Esophagus muscularis mucosa (tissue), 4 donors: ENCODE data around the gene COL2A1. TPM values are rescaled to one million over a fixed set of nuclear protein-coding genes. Genes with fewer than 3 reads are reported as not detected.

Source experiments
- DNase-seq: peaks from one replicate; pipeline ENCODE4 v3.0.0-alpha.2; 2017; ENCODE audit errors: extremely low spot score
- H3K27ac ChIP-seq, 4 donors: fragments of 200-600 bp; sonication (generic); replicated peaks in 1 of 4; 1 replicate in 3 of 4; 2 replicates in 1 of 4; pipeline ENCODE4 v1.5.1; 2016 to 2019; ENCODE audit warnings: mild to moderate bottlenecking in 1 of 4
- H3K27me3 ChIP-seq, 4 donors: fragments of 200-600 bp; sonication (generic); one replicate each; pipeline versions ENCODE4 v1.5.1 to v1.6.0; 2016 to 2019
- H3K36me3 ChIP-seq, 4 donors: fragments of 200-600 bp; sonication (generic); one replicate each; pipeline ENCODE4 v1.5.1; 2016 to 2019
- H3K4me1 ChIP-seq, 4 donors: fragments of 200-600 bp; sonication (generic); one replicate each; pipeline ENCODE4 v1.5.1; 2016 to 2019
- H3K4me3 ChIP-seq, 4 donors: fragments of 200-600 bp; sonication (generic); 1 replicate in 2 of 4; 2 replicates in 2 of 4; pipeline ENCODE4 v1.5.1; 2016 to 2019; ENCODE audit warnings: mild to moderate bottlenecking in 4 of 4, moderate library complexity in 1 of 4
- H3K9me3 ChIP-seq, 4 donors: fragments of 200-600 bp; sonication (generic); 1 replicate in 3 of 4; 2 replicates in 1 of 4; pipeline ENCODE4 v1.5.1; 2016 to 2019
- EP300 ChIP-seq: sonication (generic); formaldehyde crosslinking; IDR thresholded peaks from one replicate; pipeline ENCODE4 v1.6.1; 2017; ENCODE audit warnings: antibody characterized with exemption
- POLR2A ChIP-seq: fragments of 450-650 bp; IDR thresholded peaks from one replicate; pipeline ENCODE4 v1.6.1; 2017; ENCODE audit warnings: antibody characterized with exemption, moderate library complexity, mild to moderate bottlenecking, low read depth
- POLR2AphosphoS5 ChIP-seq, 2 donors: sonication (generic); formaldehyde crosslinking; IDR thresholded peaks; one replicate each; pipeline ENCODE4 v1.6.1; 2017; ENCODE audit warnings: antibody characterized with exemption in 2 of 2
- WGBS: methylation state at CpG from one replicate; pipeline ENCODE4 v1.1.5; 2018; 5-methylcytosine and 5-hydroxymethylcytosine counted together
- intact Hi-C: fragments of 100-400 bp; cut with DNase I; formaldehyde crosslinking; loops from one replicate; pipeline ENCODE4 v1.15.1; 2023
- total RNA-seq, 4 donors: library from RNA; depleted of rRNA; stranded (reverse); fragments of >200 nt; gene quantifications; one replicate each; pipeline versions ENCODE4 v1.1.0 to v1.2.1, GENCODE V29; 2016
- TF ChIP-seq, protein P1 (sequence below), 3 experiments: fragments of 200-600 bp in 2 of 3; fragments of 450-650 bp in 1 of 3; sonication (generic) in 2 of 3; IDR thresholded peaks; one replicate each; pipeline ENCODE4 v1.5.1; 2017 to 2019; ENCODE audit warnings: antibody characterized with exemption in 3 of 3, mild to moderate bottlenecking in 2 of 3, moderate library complexity in 1 of 3

The COL2A1 gene
- total RNA-seq, 4 donors from 2014 or later: not detected

DNA sequence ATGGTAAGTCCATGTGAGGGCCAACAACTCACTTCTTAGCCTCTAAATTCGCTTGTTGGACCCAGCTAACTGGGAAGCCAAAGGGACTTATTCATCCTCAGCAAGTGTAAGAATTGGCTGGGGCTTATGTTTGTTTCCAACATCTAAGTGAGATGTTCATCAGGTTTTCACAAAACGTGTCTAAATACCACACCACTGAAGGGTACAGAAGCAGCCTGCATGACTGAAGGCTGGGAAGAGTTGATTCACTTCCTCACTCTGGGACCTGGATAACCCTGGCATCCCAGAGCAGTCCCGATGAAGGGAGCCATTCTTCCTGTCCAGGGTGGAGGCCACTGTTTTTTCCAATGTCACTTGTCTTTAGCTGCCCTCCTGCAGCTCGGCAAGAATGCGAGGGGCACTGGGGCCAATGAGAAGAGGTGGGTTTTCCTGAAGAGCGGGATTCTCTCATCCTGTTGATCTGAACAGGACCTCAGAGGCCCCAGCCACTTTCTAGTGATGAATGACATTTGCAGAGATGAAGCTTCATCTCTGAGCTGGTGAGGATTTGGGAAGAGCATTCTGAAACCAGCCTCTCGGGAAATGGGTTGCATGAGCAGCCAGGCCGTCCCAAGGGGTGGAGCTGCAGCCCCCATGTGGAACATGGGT lies 12.2 kb upstream of the COL2A1 start:
- no peak for DNase-seq
- TF ChIP-seq POLR2AphosphoS5 (IDR thresholded peaks at IDR 0.05): no peak
- WGBS: 76% methylated on average over 8 of the region's 8 CpGs
- Histone ChIP-seq H3K27me3 (peaks cover 0 to 45% (median 2%) of the 10 kb centered on the region in 4 donors), H3K36me3 (no peaks in the 10 kb centered on the region), H3K4me3 (no peak overlapping the region), H3K4me1 (no peaks in the 10 kb centered on the region), H3K9me3 (no peaks in the 10 kb centered on the region), H3K27ac (no peak overlapping the region)
- intact Hi-C loops: no loop called here

DNA sequence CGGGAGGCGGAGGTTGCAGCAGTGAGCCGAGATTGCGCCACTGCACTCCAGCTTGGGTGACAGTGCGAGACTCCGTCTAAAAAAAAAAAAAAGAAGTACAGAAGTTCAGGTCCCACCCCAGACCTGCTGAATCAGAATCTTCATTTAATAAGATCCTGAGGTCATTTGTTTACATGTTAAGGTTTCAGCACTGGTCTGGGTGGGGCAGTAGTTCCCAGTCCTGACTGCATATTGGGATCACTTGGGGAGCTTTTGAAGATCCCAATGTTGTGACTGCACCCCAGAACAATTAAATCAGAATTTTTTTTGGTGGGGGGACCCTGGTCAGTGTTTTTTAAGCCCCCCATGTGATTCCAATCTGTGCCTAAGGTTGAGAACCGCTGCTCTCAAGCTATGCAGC lies 11.7 kb upstream of the COL2A1 start:
- 89% methylated on average over 7 of the region's 7 CpGs for WGBS
- no peaks in the 10 kb centered on the region for H3K9me3 ChIP-seq
- H3K4me1 ChIP-seq: no peaks in the 10 kb centered on the region
- intact Hi-C loops: no loop called here
- no peaks in the 10 kb centered on the region for H3K36me3 ChIP-seq
- no peak overlapping the region for H3K27ac ChIP-seq
- peaks cover 0 to 45% (median 2%) of the 10 kb centered on the region in 4 donors for H3K27me3 ChIP-seq
- no peak for DNase-seq
- H3K4me3 ChIP-seq: no peak overlapping the region
- TF ChIP-seq, protein P1, sequence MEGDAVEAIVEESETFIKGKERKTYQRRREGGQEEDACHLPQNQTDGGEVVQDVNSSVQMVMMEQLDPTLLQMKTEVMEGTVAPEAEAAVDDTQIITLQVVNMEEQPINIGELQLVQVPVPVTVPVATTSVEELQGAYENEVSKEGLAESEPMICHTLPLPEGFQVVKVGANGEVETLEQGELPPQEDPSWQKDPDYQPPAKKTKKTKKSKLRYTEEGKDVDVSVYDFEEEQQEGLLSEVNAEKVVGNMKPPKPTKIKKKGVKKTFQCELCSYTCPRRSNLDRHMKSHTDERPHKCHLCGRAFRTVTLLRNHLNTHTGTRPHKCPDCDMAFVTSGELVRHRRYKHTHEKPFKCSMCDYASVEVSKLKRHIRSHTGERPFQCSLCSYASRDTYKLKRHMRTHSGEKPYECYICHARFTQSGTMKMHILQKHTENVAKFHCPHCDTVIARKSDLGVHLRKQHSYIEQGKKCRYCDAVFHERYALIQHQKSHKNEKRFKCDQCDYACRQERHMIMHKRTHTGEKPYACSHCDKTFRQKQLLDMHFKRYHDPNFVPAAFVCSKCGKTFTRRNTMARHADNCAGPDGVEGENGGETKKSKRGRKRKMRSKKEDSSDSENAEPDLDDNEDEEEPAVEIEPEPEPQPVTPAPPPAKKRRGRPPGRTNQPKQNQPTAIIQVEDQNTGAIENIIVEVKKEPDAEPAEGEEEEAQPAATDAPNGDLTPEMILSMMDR (IDR thresholded peaks at IDR 0.05): no peak
- TF ChIP-seq EP300 (no peak), POLR2AphosphoS5 (IDR thresholded peaks at IDR 0.05) (no peak), POLR2A (no peak)

DNA sequence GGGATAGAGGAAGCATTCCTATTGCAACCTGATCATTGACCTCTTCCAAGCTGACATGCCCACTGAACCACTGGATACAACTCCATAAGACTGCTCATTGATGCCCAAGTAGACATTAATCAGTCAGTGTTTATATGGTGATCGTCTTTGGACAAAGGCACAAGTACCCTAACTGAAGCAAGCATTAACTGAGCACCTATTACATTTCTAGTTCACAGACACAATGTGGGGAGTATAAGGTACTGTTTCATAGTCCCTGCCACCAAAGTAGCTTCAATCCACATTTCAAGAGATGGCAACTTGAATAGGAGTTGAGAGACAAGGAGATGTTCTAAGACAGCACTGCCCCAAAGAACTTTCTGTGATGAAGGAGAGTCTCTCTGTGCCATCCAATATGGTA lies 10.9 kb upstream of the COL2A1 start:
- 67% methylated on average over 1 of the region's 1 CpG for WGBS
- TF ChIP-seq, protein P1 (IDR thresholded peaks at IDR 0.05): no peak
- TF ChIP-seq EP300: no peak
- no peak for TF ChIP-seq POLR2A
- TF ChIP-seq POLR2AphosphoS5 (IDR thresholded peaks at IDR 0.05): no peak
- Histone ChIP-seq H3K36me3 (no peaks in the 10 kb centered on the region), H3K4me3 (no peak overlapping the region), H3K27ac (no peak overlapping the region), H3K9me3 (no peaks in the 10 kb centered on the region), H3K4me1 (no peaks in the 10 kb centered on the region), H3K27me3 (peaks cover 0 to 51% (median 2%) of the 10 kb centered on the region in 4 donors)
- DNase-seq: no peak
- intact Hi-C loops: no loop called here

- H3K27ac ChIP-seq: no peak overlapping the region
- WGBS: 64% methylated on average over 2 of the region's 2 CpGs
- intact Hi-C loops: no loop called here
Observed at GRCh38 chr12:48013287-48013686, 9.0 kb upstream of the COL2A1 start.

GRCh38 chr12:48012070-48012469 lies 7.8 kb upstream of the COL2A1 start:
- TF ChIP-seq POLR2AphosphoS5 (IDR thresholded peaks at IDR 0.05) (no peak), EP300 (no peak), POLR2A (no peak)
- TF ChIP-seq, protein P1 (IDR thresholded peaks at IDR 0.05): no peak
- Histone ChIP-seq H3K36me3 (no peaks in the 10 kb centered on the region), H3K9me3 (no peaks in the 10 kb centered on the region), H3K4me1 (no peaks in the 10 kb centered on the region), H3K27me3 (peaks cover 0 to 59% (median 2%) of the 10 kb centered on the region in 4 donors), H3K27ac (no peak overlapping the region), H3K4me3 (no peak overlapping the region)
- 78% methylated on average over 8 of the region's 8 CpGs for WGBS
- DNase-seq: no peak
- intact Hi-C loops: no loop called here

More at GRCh38 chr12:48013287-48013686, 9.0 kb upstream of the COL2A1 start:
- no peaks in the 10 kb centered on the region for H3K36me3 ChIP-seq
- no peaks in the 10 kb centered on the region for H3K4me1 ChIP-seq
- DNase-seq: no peak
- H3K27me3 ChIP-seq: peaks cover 0 to 59% (median 2%) of the 10 kb centered on the region in 4 donors
- H3K9me3 ChIP-seq: no peaks in the 10 kb centered on the region
- TF ChIP-seq POLR2A (no peak), EP300 (no peak), POLR2AphosphoS5 (IDR thresholded peaks at IDR 0.05) (no peak)
- TF ChIP-seq, protein P1 (IDR thresholded peaks at IDR 0.05): no peak
- no peak overlapping the region for H3K4me3 ChIP-seq
